K562 (cell line): ENCODE data around the gene MANF. TPM values are rescaled to one million over a fixed set of nuclear protein-coding genes. Genes with fewer than 3 reads are reported as not detected.

ENCODE experiments used
- ATAC-seq: fragments of 200-7000 bp; cut with Tn5 transposase; 3 replicates; pipeline ENCODE4 v1.9.1; 2020; ENCODE audit warnings: moderate library complexity
- BruUV-seq: library from RNA; stranded (reverse); fragments of 400-500 nt; replicated peaks from 2 replicates; lab custom pipeline; 2021; lab: Mats Ljungman, UMichigan
- CTCF ChIA-PET: fragments of 300-600 bp; formaldehyde crosslinking; extraction: SDS; loops from one replicate; lab custom pipeline; 2021; ENCODE audit warnings: low intra/inter-chr PET ratio; lab: Yijun Ruan, JAX
- POLR2A ChIA-PET: fragments of 300-600, 350-650 bp; sonication (Branson Sonifier 250); formaldehyde crosslinking; extraction: SDS; loops from one replicate; lab custom pipeline; 2021; ENCODE audit warnings: antibody characterized with exemption, inconsistent platforms; lab: Yijun Ruan, JAX
- DNase-seq, 4 experiments: peaks; one replicate each; pipeline versions ENCODE4 v3.0.0 to v3.0.0-alpha.2; 2011 to 2018; ENCODE audit warnings: low spot score in 3 of 4, mixed read lengths in 3 of 4; ENCODE audit errors: extremely low read depth in 1 of 4
- FAIRE-seq: peaks from 2 replicates; lab custom pipeline; 2011; peaks lifted over from hg19 to GRCh38; lab: Jason Lieb, UNC
- H2AFZ ChIP-seq: 2 replicates; pipeline ENCODE4 v1.6.0; 2011; ENCODE audit warnings: low read depth, low read length, control low read depth, inconsistent platforms
- H3K27ac ChIP-seq: fragments of 200-600 bp; 3 replicates; pipeline ENCODE4 v1.8.0; 2011; ENCODE audit warnings: low read depth, mild to moderate bottlenecking, control low read depth, inconsistent platforms, low read length, moderate library complexity, mixed read lengths; ENCODE audit errors: extremely low read depth
- H3K27me3 ChIP-seq, 2 experiments: fragments of 300-600 bp in 1 of 2; 2 replicates in 1 of 2; 3 replicates in 1 of 2; pipeline versions ENCODE4 v1.6.0 to v1.8.0; 2011; ENCODE audit warnings: inconsistent platforms in 2 of 2, low read length in 2 of 2, mild to moderate bottlenecking in 1 of 2, mixed read lengths in 1 of 2, moderate library complexity in 1 of 2; ENCODE audit not compliant: control insufficient read depth in 2 of 2, insufficient read depth in 2 of 2
- H3K36me3 ChIP-seq: fragments of 300-600 bp; 3 replicates; pipeline ENCODE4 v1.8.0; 2011; ENCODE audit warnings: mild to moderate bottlenecking, low read length, inconsistent platforms; ENCODE audit not compliant: control insufficient read depth, insufficient read depth
- H3K4me1 ChIP-seq, 2 experiments: fragments of 200-600 bp in 1 of 2; replicated peaks in 1 of 2; 2 replicates in 1 of 2; 3 replicates in 1 of 2; pipeline versions ENCODE4 v1.5.1 to v1.8.0; 2011; ENCODE audit warnings: inconsistent platforms in 2 of 2, low read length in 2 of 2, mild to moderate bottlenecking in 1 of 2, mixed read lengths in 1 of 2, moderate library complexity in 1 of 2; ENCODE audit not compliant: control insufficient read depth in 2 of 2, insufficient read depth in 2 of 2
- H3K4me2 ChIP-seq: 2 replicates; pipeline ENCODE4 v1.6.1; 2011; ENCODE audit warnings: low read length, control low read depth, inconsistent platforms, mixed read lengths; ENCODE audit not compliant: insufficient read depth
- H3K4me3 ChIP-seq: fragments of 200-600 bp; sonication (generic), shearing (Covaris generic); 2 replicates; pipeline ENCODE4 v1.5.1; 2016; ENCODE audit warnings: control low read depth, inconsistent platforms
- H3K79me2 ChIP-seq: fragments of 200-600 bp; 3 replicates; pipeline ENCODE4 v1.8.0; 2011; ENCODE audit warnings: low read length, inconsistent platforms; ENCODE audit not compliant: control insufficient read depth, insufficient read depth
- H3K9ac ChIP-seq, 2 experiments: 2 replicates each; pipeline versions ENCODE4 v1.6.0 to v1.6.1; 2011; ENCODE audit warnings: low read depth in 2 of 2, low read length in 2 of 2, control low read depth in 1 of 2, inconsistent platforms in 1 of 2, mild to moderate bottlenecking in 1 of 2, mixed read lengths in 1 of 2; ENCODE audit not compliant: insufficient read depth in 1 of 2
- H3K9me1 ChIP-seq: one replicate; pipeline ENCODE4 v1.6.0; 2011; ENCODE audit warnings: inconsistent platforms, mild to moderate bottlenecking, low read length, moderate library complexity; ENCODE audit not compliant: control insufficient read depth, insufficient read depth
- H3K9me3 ChIP-seq: replicated peaks from 2 replicates; pipeline ENCODE4 v1.5.1; 2011; ENCODE audit warnings: low read depth, low read length, inconsistent platforms; ENCODE audit not compliant: control insufficient read depth, insufficient read depth
- H4K20me1 ChIP-seq: replicated peaks from 2 replicates; pipeline ENCODE4 v1.6.1; 2011; ENCODE audit warnings: low read length, inconsistent platforms, mixed read lengths; ENCODE audit not compliant: control insufficient read depth, insufficient read depth
- PTTG1 ChIP-seq: fragments of 450-650 bp; IDR thresholded peaks from 2 replicates; pipeline ENCODE4 v1.6.1; 2016; ENCODE audit warnings: low read depth, mild to moderate bottlenecking, missing genetic modification characterization, missing compliant biosample characterization
- ZNF586 ChIP-seq: fragments of 450-650 bp; formaldehyde crosslinking; conservative IDR thresholded peaks from 2 replicates; pipeline ENCODE4 v1.4.0; 2020; ENCODE audit warnings: mild to moderate bottlenecking, moderate library complexity
- WGBS: fragments of 100-300 bp; shearing (Covaris generic); methylation state at CpG from one replicate; pipeline ENCODE4 v1.1.6; 2016; ENCODE audit warnings: low coverage, mixed read lengths; ENCODE audit not compliant: insufficient coverage; ENCODE audit errors: missing lambda C conversion rate; 5-methylcytosine and 5-hydroxymethylcytosine counted together
- in situ Hi-C: fragments of 300-500 bp; cut with MboI; formaldehyde crosslinking; loops from 4 replicates; pipeline ENCODE4 v1.15.0; 2018; ENCODE audit warnings: inconsistent platforms, mixed read lengths
- intact Hi-C: fragments of 100-400 bp; cut with micrococcal nuclease; formaldehyde crosslinking; loops from 2 replicates; pipeline ENCODE4 v1.14.2; 2022
- polyA plus RNA-seq, 8 experiments: library from polyadenylated mRNA; depleted of rRNA in 4 of 8; stranded (reverse) in 5 of 8; unstranded in 3 of 8; fragments of >200 nt; fragmentation: Nextera tagmentation in 2 of 8; fragmentation: Illumina TruSeq in 1 of 8; extraction: Ambion mirVana in 2 of 8; extraction: Trizol in 1 of 8; gene quantifications; 2 replicates each; pipeline versions ENCODE4 v1.2.1 to v1.2.3, GENCODE V29; 2011 to 2014; ENCODE audit warnings: inconsistent platforms in 1 of 8, missing spikeins in 1 of 8
- total RNA-seq, 7 experiments: library from RNA; depleted of rRNA in 6 of 7; stranded (reverse); fragments of >200 nt in 6 of 7; fragmentation: Illumina TruSeq in 2 of 7; extraction: Trizol in 2 of 7; gene quantifications; 2 replicates each; pipeline versions ENCODE4 v1.2.1 to v1.2.3, GENCODE V29; 2011 to 2021; ENCODE audit warnings: low replicate concordance in 1 of 7

Gene MANF
- total and polyA plus RNA-seq, 9 of the 15 experiments (the other 6 are each of a cell fraction or from before 2014, with no cell fraction given), result 6.5 to 52.7 (median 42.3) TPM

GRCh38 chr3:51382947-51383578, 2.0 kb upstream of the MANF start:
- intact Hi-C loops (loop anchor here (10.0 kb wide), 1 partner anchor 768 kb away; the partner anchor contains the start of genes CISH and MAPKAPK3), in situ Hi-C loops (no loop called here)
- no peak overlapping the region for H3K27ac ChIP-seq
- H3K27me3 ChIP-seq, result peaks cover 0 to 7% of the 10 kb centered on the region in 2 experiments; a peak in 2 of 5 replicates
- DNase-seq, result no peak
- POLR2A ChIA-PET, result interaction anchor here (0.6 kb wide), 2 partner anchors 11 to 920 kb away, joined by 3 read pairs; no protein-coding TSS in a partner anchor
- peaks cover 6% of the 10 kb centered on the region; the same call in 1 of the 2 replicates for H4K20me1 ChIP-seq
- H2AFZ ChIP-seq, result no peak overlapping the region
- H3K9me3 ChIP-seq, result no peaks in the 10 kb centered on the region
- H3K4me3 ChIP-seq, result no peak overlapping the region
- no peak for FAIRE-seq
- H3K79me2 ChIP-seq, result peaks cover 37% of the 10 kb centered on the region
- H3K4me2 ChIP-seq, result peak overlapping the region; percentile 29; the same call in 1 of the 2 replicates
- no peak for ATAC-seq
- CTCF ChIA-PET, result no interaction called here
- no peak overlapping the region; a peak in 1 of 4 replicates for H3K9ac ChIP-seq
- no TSS peak for BruUV-seq
- H3K9me1 ChIP-seq, result peaks cover 12% of the 10 kb centered on the region
- 100% methylated on average over 2 of the region's 3 CpGs for WGBS
- H3K4me1 ChIP-seq, result peaks cover 8 to 18% of the 10 kb centered on the region in 2 experiments
- no peak for TF ChIP-seq ZNF586 (CRISPR knock-in tag)
- TF ChIP-seq PTTG1 (tag), result no peak
- peaks cover 17% of the 10 kb centered on the region for H3K36me3 ChIP-seq
